Occipital lobe (tissue), 2 donors: ENCODE results near the gene TMEM132D. TPM values are rescaled to one million over a fixed set of nuclear protein-coding genes. Genes with fewer than 3 reads are reported as not detected.

Source experiments
- DNase-seq: peaks from one replicate; lab custom pipeline; 2025; lab: John Stamatoyannopoulos, UW
- total RNA-seq: library from RNA; depleted of rRNA; stranded (reverse); fragments of >200 nt; gene quantifications from one replicate; pipeline ENCODE4 v1.2.3, GENCODE V29; 2014

The TMEM132D gene
- total RNA-seq, 1 donor from 2014 or later: 4.4 TPM

DNA sequence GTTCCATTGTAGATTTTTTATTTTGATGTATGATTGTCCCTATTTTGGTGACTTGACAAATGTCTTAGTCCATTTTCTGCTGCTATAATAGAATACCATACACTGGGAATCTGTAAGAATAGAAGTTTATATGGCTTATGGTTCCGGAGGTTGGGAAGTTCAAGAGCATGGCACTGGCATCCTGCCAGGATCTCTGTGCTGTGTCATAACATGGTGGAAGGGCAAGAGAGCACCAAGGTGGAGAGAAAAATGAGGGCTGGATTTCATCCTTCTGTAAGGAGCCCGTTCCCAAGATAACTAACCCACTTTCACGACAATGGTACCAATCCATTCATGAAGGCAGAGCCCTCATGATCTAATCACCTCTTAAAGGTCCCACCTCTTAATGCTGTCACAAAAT is 176.7 kb downstream of the TMEM132D start:
- DNase-seq: no peak

DNA sequence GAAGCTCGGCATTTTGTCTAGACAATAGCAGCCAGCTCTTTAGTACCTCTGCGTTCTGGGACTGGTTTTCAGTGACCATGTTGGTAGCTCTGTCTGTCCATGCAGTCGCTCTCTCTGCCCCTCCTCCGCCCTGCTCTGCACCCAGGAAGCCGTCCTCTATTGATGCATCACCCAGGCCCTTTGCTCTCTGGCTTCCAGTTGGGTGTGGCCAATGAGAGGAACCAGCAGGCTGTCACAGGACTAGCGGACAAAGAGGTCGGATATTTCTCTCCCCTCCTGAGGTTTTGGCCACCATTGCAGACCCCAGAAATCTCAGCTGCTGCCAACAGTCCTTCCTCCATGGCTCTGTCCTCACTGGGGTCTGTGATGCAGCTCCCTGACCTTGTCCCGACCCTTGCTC is 180.6 kb downstream of the TMEM132D start:
- no peak for DNase-seq

DNA sequence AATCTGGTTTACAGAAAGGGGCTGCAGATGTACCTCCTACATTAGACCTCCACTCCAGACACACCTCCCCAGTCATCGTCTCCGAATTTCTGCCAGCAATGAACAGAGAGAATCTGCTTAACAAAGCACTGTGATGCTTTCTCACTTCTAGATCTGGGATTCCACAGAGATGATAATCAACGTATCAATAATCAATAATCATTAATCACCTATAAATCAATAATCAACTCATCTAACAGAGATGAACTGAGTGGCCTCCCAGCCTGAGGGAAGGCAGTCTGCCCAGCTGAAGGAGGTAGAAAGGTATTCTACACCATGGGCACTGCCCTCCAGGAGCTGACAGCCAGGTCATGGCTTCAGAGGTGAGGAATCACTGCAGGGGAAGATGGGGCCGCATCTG is 183.2 kb downstream of the TMEM132D start:
- no peak for DNase-seq

DNA sequence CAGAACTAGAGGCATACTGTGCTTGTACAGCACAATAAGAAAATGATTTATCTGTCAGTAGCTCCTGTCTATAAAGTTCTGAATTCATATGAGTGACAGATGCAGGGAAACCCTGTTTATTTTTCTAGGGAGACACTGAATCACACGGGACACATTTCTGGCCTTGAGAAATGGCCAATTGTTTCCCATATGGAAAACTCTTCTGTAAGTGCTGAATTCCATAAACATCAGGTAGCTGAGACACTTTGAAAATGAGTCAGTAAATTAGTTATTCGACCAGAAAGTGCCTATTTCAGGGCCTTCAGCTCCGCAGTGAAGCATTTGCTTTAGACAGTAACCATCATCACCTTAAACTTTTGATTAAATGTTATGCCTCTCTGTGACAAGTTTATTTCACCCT is 184.4 kb downstream of the TMEM132D start:
- no peak for DNase-seq

DNA sequence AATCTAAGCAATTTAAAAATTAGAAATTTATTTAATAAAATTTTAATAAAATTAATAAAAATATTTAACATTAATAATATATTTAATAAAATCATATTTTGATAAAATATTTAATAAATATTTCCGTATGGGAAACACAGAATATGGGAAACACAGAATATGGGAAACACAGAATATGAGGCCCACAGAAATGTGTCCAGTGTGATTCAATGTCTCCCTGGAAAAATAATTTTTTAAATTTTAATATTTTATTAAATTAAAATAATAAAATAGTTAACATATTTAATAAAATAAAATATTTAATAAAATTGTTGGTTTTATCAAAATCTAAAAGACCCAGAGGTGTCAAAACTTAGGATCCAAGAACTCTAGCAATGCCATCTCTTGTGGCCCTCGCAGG is 186.4 kb downstream of the TMEM132D start:
- DNase-seq: no peak

DNA sequence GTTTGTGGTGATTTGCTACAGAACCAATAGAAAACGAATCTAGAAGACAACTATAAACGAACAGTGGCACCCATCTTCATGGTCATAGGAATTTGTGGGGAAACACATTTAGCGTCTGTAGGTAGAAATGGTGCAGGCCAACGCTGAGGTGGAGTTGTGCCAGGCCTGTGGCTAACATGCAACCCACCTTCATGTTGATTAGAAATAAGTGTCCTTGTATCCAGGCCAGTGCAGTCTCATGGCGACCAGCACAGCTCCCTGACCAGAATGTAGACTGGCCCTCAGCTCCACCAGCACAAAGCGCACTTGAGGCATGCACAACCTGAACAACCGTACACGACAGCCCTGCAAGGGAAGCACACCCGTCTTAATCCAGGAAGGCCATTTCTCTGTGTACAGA is 187.0 kb downstream of the TMEM132D start:
- DNase-seq: no peak

DNA sequence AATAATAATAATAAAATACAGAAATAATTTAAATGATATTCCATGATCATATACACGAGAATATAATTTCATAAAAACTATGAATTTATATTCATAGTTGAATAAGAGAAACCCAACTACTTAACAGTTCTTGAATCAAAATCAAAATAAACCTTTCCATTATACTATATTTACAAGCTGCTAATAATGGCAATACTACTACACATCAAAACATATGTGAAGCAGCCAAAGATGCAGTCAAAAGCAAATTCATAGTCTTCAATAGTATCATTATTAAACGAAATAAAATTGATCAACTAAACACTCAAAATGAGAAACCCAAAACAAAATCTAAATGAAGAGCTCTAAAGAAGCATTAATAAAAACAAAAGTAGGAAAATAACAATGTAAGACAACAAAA is 197.1 kb downstream of the TMEM132D start:
- no peak for DNase-seq

DNA sequence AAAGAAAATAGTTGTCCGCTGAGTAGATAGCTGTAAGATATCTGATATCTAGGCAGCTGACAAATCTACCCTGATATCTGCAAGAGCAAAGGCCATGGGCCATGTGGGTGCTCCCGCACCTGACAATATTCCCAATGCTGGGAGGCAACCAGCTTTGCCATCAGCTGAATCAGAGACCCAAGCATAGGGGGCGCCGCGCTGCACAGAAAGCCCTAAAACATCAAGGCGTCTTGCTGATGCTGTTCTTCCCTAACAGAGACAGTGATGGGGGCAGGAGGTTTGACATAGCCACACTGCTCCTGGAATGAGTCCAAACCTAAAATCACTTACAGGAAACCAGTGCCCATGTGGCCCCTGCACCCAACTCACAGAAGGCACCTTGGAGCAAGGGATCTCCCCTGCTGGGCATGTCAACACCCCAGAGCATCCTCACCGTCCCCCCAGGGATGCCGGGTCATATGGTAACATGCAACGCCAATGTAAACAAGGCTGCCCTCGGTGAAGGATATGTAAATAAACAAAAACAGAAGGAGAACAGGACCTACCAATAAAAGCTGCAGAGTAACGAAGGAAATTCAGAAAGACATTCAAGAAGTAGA is 199.5 kb downstream of the TMEM132D start:
- no peak for DNase-seq

DNA sequence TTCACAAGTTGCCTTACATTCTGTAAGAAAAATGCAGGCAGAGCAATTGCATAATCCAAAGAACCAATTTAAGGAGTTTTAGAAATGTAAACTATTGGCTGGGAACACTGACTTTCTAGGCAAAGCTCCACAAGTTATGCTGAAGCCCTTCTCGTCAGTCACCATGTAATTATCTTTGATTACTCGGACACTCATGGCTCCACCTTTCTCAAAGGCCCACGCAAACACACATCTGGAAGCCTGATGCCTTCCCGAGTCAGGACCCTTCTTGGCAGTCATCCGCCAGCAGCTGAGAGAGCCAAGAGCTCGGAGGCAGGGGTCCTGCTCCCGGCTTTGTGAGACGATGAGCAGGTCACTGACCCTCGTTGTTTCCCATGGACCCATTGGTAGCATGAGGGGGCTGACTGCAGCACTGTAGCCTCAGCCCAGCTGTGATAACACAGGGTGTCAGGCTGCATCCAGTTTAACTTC is 202.2 kb downstream of the TMEM132D start:
- DNase-seq: no peak

DNA sequence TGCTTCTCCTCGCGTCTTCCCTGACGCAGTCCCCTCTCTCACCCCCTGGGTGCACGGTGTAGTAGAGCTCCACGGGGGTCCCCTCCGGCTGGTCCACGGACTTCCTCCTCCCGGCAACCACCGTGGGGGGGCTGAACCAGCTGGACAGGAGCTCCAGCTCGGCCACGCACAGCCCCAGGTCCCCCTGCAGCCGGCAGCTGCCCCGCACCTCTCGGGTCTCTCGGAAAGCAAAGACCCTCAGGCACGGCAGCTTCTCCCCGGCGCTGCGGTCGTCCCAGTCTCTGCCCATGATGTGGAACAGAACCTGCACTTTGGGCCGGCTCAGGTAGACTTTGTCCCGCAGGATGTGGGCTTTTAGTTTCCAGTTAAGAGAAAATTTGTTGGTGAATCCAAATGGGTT is 203.8 kb downstream of the TMEM132D start:
- DNase-seq: no peak

DNA sequence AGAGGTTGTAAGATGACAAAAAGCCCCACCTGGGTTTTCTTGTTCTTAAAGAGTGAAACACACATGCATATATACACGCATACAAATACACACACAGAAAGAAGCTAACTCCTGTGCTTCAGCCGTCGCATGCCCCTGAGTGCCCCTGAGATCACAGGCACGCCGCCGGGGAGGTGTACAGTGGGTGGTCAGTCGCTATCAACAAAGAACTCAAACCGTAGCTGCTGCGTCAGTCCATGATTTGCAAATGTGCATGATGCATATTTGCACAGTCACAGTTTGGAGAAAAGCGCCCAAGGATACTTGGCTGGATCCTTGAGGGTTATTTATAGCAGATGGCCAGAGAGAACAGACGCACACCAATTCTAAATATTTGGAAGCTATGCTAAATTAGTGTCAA is 206.9 kb downstream of the TMEM132D start:
- DNase-seq: no peak

DNA sequence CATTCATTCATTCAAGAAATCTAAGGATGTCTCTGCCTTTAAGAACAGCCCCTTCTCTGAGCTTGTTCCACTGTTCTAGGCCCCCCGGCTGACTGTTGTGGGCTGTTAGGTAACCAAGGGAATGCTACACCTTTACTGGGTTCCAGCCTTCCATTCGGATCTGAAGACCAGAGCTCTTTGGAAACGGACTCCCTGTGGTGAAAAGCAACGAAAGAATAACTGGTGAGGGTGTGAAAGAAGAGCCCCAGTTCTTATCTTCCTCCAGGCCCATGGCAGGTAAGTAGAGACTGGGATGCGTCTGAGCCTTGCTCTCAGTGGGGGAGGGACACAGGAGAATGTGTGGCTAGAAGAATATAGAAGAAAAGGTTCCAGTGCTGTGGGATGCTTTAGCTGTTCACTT is 207.4 kb downstream of the TMEM132D start:
- DNase-seq: no peak

DNA sequence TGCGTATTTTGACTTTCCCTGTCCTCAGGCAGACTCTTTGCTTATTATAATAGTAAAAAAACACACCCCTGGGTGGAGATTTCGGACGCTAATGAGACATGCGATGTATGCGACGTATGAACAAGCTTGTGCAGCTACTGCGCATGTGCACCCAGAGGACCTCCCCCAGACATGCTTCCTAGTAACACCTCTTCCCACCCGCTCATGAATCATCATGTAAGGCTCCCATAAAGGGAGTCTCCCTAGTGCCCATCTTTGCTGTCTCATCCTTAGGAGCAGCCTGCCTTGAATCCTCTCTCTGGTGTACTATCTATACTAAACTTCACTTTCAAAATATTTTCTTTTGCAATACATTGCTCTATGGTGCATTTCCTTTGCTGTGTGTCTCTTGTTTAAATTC is 210.1 kb downstream of the TMEM132D start:
- no peak for DNase-seq

DNA sequence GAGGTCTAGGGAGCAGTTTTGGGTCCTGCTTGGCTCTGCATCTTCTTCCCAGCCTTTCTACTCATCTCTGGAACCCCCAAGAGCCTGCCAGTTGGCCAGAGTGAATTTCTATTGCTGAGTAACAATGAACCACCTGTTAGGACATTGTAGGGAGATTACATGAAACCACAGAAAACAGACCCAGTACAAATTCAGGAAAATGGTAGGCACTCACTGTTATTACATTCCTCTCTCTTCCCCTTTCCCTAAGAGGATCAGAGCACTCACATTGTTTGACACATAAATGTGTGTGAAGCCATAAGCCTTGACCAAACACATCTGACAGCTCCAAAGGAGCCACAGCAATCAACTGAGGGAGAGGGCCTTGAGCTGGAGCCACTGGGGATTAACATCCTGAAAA is 216.1 kb downstream of the TMEM132D start:
- DNase-seq: no peak

DNA sequence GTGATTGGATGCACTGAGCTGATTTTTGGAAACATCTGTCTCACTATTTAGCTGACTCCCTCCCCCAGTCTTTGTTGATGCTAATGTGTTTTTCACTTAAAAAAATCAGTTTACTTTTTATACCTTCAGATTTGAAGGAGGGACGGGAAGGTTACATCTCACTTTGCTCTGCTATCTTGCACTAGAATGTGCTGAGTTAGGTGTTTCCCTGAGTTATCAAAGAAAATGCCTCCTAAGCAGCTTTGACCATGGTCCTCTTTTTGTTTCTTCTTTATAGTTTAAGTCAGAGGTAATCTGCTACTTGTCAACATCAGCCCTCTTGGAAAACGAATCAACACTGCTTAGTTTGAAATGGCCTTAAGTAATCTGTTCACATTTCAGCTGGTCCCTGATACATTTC is 222.0 kb downstream of the TMEM132D start:
- DNase-seq: no peak

DNA sequence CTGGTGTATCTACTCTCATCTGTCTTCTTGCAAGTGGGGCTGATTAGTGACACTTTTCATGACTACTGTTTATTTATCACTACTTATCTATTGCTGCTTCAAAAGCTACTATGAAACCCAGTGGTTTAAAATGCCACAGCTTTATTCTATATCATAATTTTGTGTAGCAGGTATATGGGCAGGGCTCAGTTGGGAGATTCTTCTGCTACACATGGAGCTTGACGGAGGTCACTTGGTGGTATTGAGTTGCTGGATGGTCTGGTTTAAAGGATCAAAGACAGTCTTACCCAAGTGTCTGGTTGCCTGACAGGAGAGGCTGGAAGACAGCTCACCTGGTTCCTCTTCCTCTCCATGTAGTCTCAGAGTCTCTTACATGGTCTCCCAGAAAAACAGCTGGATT is 222.7 kb downstream of the TMEM132D start:
- no peak for DNase-seq

DNA sequence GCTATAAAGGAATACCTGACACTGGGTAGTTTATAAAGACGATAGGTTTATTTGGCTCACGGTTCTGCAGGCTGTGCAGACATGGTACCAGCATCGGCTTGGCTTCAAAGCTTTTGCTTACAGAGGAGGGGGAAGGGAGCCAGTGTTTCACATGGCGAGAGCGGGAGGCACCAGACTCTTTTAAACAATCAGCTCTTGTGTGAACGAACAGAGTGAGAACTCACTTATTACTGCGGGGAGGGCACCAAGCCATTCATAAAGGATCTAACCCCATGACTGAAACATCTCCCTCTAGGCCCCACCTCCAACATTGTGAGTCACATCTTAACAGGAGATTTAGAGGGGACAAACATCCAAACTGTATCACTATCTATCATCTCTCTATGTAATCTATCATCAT is 227.4 kb downstream of the TMEM132D start:
- peak; percentile 12 for DNase-seq

DNA sequence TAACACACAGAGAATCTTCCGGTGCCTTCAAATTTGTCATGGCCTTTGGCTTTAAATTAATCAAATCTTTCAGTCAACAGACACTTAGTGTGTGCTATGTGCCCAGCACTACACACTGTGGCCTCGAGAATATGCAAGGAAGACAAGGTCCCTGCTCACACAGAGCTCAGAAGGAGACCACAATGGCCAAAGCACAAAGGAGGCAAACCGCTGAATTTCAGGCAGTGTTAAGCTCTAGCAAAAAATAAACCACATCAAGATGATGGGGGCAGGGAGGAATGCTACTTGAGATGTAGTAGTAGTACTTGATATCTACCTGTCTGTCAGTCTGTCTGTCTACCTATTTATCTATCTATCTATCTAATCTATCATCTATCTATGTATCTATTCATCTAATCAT is 227.9 kb downstream of the TMEM132D start:
- DNase-seq: no peak

DNA sequence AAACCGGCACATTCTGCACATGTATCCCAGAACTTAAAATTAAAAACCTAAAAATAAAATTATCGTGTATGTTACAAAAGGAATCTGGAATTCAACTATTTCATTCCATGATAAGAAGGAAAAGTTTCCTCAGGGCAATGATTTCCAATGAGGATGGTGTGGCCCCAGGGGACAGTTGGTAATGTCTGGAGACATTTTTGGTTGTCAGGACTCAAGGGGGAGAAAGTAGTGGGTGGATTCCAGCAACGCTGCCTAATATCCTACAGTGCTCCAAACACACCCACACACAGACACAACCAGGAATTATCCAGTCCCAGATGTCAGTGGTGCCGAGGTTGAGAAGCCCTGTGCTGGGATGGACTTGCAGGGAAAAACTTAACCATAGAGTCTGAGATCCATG is 228.3 kb downstream of the TMEM132D start:
- no peak for DNase-seq

DNA sequence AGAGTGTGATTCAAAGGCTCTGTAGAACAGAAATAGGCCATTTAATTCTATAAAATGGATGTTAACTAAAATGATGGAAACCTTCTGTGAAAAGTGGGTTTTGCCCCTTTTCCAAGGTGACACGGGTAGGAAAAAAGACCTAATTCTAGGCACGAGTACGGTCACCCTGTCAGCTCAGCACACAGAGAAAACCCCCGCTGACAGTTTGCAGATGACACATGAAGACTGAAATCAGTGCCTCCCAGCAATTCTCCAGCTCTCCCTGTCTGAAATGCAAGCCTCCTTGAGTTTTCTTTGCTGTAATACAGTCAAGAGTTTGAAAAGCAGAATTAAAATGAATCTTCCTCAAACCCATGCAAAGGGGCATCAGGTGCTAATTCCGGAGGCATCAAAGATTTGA is 230.0 kb downstream of the TMEM132D start:
- DNase-seq: no peak

DNA sequence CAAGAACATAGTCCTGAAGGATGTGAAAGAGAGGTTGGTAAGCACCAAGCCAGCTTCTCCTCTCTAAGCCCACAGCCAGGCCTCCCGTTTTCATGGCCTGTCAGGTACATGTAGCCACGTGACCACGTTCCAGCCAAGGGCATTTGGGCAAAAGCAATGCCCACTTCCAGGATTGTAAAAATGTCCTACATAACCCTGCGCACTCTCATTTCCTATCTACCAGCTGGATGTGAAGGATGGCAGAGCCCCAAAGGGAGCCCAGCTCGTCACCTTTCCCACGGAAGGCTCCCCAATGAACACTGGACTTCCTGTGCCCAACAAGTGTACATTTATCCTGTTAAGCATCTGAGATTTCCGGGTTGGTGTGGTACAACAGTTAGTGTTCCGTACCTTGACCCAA is 231.7 kb downstream of the TMEM132D start:
- no peak for DNase-seq

DNA sequence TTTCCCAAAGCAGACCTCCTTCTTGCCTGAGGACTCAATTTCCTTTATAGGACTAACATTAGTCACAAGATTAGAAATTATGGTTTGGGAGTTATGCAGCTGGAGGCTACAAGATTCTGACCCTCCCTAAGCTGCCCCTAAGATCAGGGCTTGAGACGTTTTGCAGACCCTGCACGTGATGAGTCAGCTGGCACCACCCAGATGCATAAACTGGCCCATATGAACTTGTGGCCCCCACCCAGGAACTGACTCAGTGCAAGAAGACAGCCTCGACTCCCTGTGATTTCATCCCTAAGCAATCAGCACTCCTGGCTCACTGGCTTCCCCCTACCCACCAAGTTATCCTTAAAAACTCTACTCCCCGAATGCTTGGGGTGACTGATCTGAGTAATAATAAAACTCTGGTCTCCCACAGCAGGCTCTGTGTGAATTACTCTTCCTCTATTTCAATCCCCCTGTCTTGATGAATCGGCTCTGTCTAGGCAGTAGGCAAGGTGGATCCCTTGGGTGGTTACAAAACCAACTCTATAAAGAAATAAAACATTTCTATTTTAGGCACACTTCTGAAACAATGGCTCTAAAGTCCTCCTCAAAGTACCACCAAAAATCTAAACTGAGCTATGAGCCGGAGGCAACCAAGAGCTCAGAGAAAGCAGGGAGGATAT is 233.4 kb downstream of the TMEM132D start:
- DNase-seq: no peak

DNA sequence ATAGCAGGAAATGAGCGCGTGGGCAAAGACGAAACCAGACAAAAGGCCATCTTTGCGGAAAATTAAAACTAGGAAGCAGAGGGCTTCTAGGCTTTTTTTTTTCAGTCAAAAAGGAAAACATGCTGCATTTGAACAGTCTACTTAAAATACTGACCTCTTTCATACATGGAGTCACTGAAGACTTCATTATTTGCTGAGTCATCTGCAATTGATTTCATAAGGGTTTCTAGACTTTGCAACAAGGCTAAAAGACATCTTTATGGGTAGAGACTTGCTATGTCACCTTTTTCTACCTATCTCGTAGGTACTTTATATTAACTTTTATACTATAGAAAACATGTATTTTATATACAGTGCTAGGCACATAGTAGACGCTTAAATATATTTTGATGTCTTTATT is 238.4 kb downstream of the TMEM132D start:
- DNase-seq: no peak

DNA sequence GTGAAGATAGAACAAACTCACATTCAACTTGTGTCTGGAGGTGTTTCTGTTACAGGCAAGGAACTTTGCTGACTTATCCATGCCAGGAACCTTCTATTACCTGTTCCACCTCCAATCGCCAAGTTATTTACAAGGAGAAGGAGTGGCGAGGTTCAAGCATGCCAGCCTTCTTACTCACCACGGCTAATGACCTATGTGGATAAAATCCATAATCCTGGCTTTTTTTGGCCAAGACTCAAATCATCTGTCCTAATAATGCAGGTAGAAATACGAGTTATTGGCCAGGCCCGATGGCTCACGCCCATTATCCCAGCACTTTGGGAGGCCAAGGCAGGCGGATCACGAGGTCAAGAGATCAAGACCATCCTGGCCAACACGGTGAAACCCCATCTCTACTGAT is 241.6 kb downstream of the TMEM132D start:
- no peak for DNase-seq
